Pons (tissue), 1 donor: ENCODE results near the gene KNDC1.
"Not testable (repeated sequence)": the region's sequence is repeated elsewhere in the genome, so short reads cannot be mapped to it uniquely, and the experiment has no call there.

Experiments
- DNase-seq: peaks from one replicate; pipeline ENCODE4 v3.0.0-alpha.2; 2016; ENCODE audit warnings: low spot score

Gene KNDC1

GRCh38 chr10:133140417-133141143, 19.4 kb upstream of the KNDC1 start:
- no peak for DNase-seq

DNA sequence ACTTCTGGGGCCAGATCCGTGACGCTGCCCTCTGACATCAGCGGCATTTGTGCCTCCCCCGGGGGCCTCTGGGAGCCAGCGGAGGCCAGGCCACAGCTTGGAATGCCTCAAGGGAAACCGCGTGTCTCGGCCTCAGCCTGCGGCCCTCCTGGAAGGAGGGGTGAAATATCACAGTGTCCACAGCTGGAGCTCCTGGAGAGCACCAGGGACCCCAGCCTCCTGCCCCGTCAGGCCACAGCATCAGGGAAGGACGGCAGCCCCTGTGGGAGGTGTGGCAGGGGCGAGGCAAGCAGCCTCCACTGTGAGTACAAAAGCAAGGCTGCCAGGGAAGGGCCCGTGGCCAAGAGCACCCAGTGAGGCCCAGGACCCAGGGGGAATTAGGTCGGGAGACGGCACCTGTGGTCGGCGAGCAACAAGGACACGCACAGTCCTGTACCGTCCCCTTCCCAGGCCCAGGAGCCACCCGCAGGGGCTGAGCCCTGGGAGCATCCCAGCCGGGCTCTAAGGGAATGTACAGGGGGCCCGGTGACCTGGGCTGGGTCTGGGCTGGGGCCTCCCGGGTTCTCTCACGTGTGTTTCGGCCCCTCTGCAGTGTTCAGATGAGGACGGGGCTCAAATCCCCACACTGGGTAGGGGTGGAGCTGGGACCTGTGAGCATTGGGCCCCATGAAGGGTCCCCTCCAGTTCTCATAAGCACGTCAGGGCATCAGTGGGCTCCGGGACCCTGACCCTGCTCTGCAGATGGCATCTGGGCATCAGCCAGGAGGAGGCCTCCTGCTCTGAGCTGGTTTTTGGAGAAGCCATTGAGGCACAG, 18.7 kb upstream of the KNDC1 start:
- no peak for DNase-seq

GRCh38 chr10:133141958-133142340, 18.1 kb upstream of the KNDC1 start:
- DNase-seq = no peak

DNA sequence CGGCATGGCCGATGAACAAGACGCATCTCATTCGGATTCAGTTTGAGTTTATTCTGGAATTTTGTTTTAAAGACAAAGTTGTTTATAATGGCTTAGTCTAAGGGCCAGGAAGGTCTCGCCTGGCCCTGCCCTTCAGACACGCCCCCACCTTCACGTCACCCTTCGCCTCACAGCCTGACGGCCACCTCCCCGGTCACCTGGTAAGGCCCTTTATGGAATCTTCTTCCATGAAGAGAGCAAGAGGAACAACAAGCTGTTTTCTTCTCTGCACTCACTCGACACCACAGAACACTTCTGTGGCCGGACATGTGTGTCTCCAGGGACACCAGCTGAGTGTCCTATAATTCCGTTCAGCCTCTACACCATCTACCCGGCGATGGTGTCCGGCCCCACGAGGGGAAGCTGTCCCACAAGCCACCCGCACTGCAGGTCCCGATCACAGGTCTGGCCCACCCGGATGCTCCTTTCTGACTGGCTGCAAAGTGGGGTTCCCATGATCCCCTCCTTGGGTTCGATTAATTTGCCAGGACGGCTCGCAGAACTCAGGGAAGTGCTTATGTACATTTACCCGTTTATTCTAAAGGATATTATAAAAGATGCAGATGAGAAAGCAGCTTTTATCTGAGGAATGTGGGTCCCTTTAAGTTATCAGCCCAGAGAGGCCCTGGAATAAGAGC, 17.4 kb upstream of the KNDC1 start:
- no peak for DNase-seq

GRCh38 chr10:133143200-133143533, 16.9 kb upstream of the KNDC1 start:
- DNase-seq = no peak

- DNase-seq = no peak
Measured at GRCh38 chr10:133143546-133143945, 16.5 kb upstream of the KNDC1 start.

- DNase-seq = no peak
Measured at GRCh38 chr10:133144771-133145170, 15.2 kb upstream of the KNDC1 start.

DNA sequence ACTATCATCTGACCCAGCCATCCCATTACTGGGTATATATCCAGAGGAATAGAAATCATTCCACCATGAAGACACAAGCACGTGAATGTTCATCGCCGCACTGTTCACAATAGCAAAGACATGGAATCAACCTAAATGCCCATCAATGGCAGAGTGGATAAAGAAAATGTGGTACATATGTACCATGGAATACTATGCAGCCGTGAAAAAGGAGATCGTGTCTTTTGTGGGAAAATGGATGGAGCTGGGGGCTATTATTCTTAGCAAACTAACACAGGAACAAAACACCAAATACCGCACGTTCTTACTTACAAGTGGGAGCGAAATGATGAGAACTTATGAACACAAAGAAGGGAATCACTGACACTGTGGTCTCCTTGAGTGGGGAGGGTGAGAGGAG, 9.8 kb upstream of the KNDC1 start:
- no peak for DNase-seq

GRCh38 chr10:133150656-133151055, 9.4 kb upstream of the KNDC1 start:
- DNase-seq = no peak

- DNase-seq = not testable (repeated sequence)
Measured at GRCh38 chr10:133151071-133151470, 8.9 kb upstream of the KNDC1 start.

DNA sequence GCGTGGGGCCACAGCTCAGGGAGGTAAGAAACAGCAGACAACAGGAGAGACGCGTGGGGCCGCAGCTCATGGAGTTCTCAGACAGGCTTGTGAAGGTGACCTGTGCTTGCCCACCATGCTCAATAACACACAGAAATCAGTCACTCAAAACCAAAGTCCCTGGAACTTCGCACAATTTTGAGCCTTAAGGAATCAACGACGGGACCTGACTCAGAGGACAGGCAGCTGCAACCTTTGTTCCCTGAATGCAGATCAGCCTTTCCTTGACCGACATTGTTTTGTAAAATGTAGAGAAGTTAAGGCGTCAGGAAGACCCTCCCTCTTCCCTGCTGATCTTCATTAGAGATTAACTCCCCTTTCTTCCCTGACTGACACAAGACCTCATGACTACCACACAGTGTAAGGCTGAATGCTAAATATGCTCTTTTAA, 8.5 kb upstream of the KNDC1 start:
- no peak for DNase-seq

DNA sequence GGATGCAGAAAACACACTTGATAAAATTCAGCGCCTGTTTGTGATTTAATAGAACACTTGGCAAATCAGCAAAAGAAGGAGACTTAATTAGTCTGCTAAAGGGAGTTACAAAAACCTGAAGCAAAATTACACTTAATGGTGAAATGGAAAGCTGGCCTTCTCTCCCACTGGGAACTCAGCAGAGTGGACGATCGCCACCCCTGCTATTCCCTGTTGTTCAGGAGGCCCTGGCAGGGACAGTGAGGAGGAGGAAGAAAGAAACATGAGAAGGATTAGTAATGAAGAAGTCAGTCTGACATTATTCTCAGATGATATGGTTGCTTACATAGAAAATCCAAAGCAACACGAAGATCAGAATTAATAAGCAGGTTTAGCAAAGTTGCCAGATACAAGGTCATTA, 5.6 kb upstream of the KNDC1 start:
- DNase-seq = no peak

DNA sequence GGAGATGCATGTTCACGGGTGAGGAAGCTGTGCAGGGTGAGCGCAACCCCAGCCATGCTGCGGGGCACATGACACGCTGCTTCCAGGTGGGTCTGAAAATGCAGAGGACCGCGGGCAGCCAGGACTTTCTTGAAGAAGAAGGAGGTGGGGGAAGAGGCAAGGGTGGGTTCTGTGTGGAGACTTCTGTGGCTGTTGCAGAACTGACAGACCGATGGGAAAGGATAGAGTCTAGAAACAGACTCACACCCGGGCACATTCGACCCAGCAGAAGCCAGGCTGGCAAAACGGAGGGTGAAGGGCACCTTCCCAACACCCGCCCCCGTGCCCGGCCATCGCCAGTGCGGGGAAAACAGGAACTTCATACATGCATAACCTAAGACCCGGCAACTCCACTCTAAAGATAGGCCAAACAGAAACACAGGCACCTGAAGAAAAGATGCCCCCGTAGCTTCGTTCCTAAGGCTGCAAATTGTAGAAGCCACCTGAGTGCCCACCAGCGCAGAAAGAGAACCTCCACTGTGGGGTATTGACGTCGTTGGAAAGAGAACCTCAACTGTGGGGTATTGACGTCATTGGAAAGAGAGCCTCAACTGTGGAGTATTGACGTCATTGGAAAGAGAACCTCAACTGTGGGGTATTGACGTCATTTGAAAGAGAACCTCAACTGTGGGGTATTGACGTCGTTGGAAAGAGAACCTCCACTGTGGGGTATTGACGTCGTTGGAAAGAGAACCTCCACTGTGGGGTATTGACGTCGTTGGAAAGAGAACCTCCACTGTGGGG, 4.8 kb upstream of the KNDC1 start:
- DNase-seq = no peak

DNA sequence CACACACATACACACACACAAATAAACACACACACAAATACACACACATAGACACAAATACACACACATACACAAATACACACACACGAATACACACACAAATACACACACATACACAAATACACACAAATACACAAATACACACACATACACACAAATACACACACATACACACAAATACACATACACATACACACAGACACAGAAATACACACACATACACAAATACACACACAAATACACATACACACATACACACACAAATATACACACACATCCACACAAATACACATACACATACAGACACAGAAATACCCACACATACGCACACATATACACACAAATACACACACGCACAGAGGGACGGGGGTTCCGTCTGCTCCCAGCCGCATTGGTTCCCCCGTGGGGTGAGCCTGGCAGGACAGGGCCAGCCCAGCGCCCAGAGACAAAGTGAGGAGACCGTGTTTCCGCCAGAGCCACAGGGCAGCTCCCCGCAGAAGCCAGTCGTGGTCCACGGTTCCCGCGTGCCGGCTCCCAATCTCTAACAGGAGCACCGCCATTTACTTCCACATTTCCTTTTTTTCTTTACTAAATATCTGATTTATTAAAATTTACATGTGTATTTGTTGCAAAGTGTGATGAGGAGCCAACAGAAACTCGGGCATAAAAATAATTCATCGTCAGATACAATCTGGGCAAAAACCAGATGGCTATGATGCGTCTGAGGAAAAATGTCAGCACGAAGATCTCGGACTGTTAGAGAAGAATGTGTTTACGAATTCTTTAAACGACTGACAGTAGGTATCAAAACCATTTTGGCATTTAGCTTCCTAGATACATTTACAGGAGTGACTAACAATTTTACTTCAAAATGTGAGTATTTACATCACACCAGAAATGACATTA, 3.1 kb upstream of the KNDC1 start:
- DNase-seq = no peak

GRCh38 chr10:133157662-133158436, 2.2 kb upstream of the KNDC1 start:
- DNase-seq = no peak

- DNase-seq = no peak
Measured at GRCh38 chr10:133158437-133158755, 1.6 kb upstream of the KNDC1 start.

- no peak for DNase-seq
Measured at GRCh38 chr10:133158756-133159610, 1.0 kb upstream of the KNDC1 start.

DNA sequence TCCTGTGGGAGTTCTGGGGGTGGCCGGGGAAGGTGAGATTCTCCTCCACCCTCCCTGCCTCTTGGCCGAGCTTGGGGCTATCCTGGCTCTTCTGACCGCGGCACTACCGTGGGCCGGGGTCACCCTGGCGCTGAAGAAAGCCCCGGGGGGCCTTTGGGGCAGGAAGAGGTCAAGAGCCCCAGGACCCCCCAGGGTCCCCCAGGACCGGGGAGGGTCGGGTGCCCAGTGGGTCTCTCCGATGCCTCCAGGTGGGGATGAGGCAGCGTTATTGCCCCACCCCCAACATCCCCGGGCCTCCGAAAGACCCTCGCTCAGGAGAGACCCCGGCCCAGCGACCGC, 439 bp upstream of the KNDC1 start:
- DNase-seq = no peak

GRCh38 chr10:133160826-133161471, 930 bp downstream of the KNDC1 start:
- DNase-seq = no peak
